Subcutaneous abdominal adipose tissue (tissue), 5 donors: ENCODE data around the gene NTRK3.

Source experiments
- H3K27ac ChIP-seq: one replicate; pipeline ENCODE4 v1.7.0; 2013; ENCODE audit warnings: low read depth, mild to moderate bottlenecking, inconsistent platforms, low read length, moderate library complexity
- H3K27me3 ChIP-seq, 5 donors: one replicate each; pipeline ENCODE4 v1.7.0; 2013; ENCODE audit warnings: low read length in 5 of 5, inconsistent platforms in 1 of 5; ENCODE audit not compliant: control insufficient read depth in 5 of 5, insufficient read depth in 4 of 5
- H3K36me3 ChIP-seq, 5 donors: one replicate each; pipeline ENCODE4 v1.7.0; 2013; ENCODE audit warnings: low read length in 5 of 5; ENCODE audit not compliant: control insufficient read depth in 5 of 5, insufficient read depth in 5 of 5
- H3K4me1 ChIP-seq, 5 donors: one replicate each; pipeline ENCODE4 v1.7.0; 2013; ENCODE audit warnings: low read length in 5 of 5, mild to moderate bottlenecking in 3 of 5, moderate library complexity in 1 of 5; ENCODE audit not compliant: control insufficient read depth in 5 of 5, insufficient read depth in 5 of 5
- H3K4me3 ChIP-seq, 5 donors: one replicate each; pipeline ENCODE4 v1.7.0; 2013; ENCODE audit warnings: low read length in 5 of 5, low read depth in 1 of 5
- H3K9ac ChIP-seq, 5 donors: one replicate each; pipeline ENCODE4 v1.7.0; 2013; ENCODE audit warnings: low read length in 5 of 5, mild to moderate bottlenecking in 4 of 5, moderate library complexity in 3 of 5
- H3K9me3 ChIP-seq, 5 donors: one replicate each; pipeline ENCODE4 v1.7.0; 2013; ENCODE audit warnings: low read length in 5 of 5; ENCODE audit not compliant: control insufficient read depth in 5 of 5
- donor health status: healthy.
- donor health status: healthy.
- donor health status: healthy.
- donor health status: healthy.
- donor health status: healthy.

The NTRK3 gene

GRCh38 chr15:88246666-88247446, 9.7 kb downstream of the NTRK3 start:
- Histone ChIP-seq H3K4me1 (peaks cover 7 to 44% (median 21%) of the 10 kb centered on the region in 5 donors), H3K9me3 (no peaks in the 10 kb centered on the region), H3K36me3 (no peaks in the 10 kb centered on the region), H3K27ac (no peak overlapping the region), H3K27me3 (peaks cover 0 to 9% (median 3%) of the 10 kb centered on the region in 5 donors), H3K9ac (no peak overlapping the region), H3K4me3 (peak overlapping the region in 3 of 5 donors; percentile 5 to 32 (median 6))

GRCh38 chr15:88246081-88246480, 10.5 kb downstream of the NTRK3 start:
- peaks cover 0 to 3% (median 0%) of the 10 kb centered on the region in 5 donors for H3K27me3 ChIP-seq
- H3K4me1 ChIP-seq = peaks cover 7 to 39% (median 18%) of the 10 kb centered on the region in 5 donors
- no peak overlapping the region for H3K27ac ChIP-seq
- no peak overlapping the region for H3K4me3 ChIP-seq
- no peaks in the 10 kb centered on the region for H3K9me3 ChIP-seq
- no peak overlapping the region for H3K9ac ChIP-seq
- no peaks in the 10 kb centered on the region for H3K36me3 ChIP-seq

DNA sequence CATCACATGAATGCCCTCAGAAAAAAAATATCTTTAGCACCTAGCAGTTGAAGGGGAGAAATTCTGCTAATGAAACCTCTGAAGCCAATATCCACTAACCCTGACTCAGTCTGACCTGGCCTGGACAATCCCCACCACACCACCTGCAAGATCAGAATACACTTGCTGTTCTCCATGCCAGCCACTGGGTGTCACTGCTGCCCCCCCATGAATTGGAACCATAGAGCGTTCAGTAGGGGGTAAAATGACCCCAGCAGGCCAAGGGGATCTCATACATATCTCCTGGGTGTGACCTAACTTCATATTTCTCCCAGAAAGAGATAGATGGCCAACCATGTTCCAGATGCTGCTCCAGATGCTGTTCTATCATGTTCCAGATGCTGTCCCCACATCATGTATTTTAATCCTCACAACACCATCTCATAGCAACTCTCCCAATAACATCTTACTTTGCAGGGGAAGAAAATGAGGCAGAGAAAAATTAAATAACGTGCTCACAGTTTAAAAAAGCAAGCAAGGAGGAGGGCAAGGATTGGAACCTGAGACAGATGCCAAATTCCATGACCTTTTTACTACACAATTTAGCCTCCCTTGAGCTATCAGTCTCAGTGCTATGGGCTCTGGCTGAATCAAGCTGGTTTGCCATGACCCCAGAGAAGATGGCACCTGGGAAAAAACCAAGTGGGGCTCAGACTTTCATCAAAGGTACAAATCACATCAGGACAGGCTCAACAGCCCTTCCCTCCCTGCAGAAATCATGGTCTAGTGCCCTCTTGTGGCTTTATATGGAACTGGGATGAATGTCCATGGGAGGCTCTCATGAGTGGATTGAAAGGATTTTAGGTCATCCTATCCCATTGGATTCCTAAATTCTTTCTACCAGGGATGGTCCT, 12.4 kb downstream of the NTRK3 start:
- H3K4me1 ChIP-seq = peaks cover 6 to 33% (median 17%) of the 10 kb centered on the region in 5 donors
- H3K9me3 ChIP-seq = no peaks in the 10 kb centered on the region
- no peaks in the 10 kb centered on the region for H3K36me3 ChIP-seq
- H3K9ac ChIP-seq = no peak overlapping the region
- no peak overlapping the region for H3K27ac ChIP-seq
- H3K27me3 ChIP-seq = peaks cover 0 to 6% (median 0%) of the 10 kb centered on the region in 5 donors
- H3K4me3 ChIP-seq = no peak overlapping the region

DNA sequence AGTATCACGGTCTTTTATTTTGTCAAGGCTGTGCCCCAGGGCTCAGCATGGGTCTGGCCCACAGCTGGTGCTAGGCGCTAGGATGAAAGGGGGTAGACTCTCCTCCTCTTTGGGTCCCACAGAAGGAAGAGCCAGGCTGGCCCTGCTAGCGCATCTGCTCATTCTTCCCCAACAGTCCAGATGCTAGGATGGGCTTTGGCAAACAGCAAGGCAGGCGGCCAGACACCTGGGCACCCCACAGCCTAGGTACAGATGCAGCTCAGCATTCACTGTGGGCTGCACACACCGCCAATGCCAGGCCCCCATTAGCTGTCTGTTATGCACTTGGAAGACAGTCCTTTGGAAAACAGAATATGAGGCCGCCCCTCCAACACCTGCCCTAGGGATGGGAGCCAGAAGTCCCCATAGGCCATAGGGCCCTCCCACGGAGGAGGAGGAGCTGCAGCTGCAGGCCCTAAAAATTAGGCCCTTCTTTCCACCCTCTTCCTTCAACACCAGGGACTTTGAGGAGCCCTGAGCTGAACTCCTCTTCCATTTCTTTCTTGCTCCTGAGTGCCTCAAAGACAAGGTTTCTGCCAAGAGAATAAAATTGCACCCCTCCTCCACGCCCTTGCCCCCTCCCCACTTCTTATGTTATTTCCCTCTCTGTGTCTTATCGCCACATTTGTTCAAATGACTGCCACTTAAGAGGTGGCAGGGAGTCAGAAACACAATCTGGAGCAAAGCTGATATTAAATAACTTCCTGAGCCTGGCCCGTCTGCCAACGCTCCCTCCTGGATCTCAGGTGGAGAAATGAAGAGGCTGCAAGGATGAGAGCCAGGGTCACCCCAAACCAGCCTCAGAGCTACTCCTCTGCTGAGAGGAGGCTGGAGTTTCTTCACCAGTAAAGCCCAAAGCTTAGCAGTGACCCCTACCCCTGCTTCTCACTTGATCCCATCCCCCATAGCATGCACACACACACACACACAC, 13.7 kb downstream of the NTRK3 start:
- no peaks in the 10 kb centered on the region for H3K36me3 ChIP-seq

DNA sequence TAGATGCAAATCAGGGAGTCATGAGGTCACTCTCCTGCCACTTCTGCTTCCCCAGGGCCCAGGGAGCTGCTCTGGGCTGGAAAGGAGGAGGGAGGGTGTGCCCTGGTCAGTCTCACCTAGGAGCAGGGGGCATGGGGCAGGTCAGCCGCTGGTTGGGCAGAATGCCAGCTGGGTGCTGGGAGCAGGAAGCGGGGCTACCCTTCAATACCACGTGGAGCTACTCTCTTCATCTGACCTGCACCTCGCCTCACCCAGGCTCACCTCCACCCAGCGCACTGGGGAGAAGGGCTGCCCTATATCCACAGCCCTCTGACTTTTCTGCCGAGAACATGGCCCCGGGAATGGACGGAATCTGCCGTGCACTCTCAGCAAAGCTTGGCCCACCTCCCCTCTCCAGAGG, 15.1 kb downstream of the NTRK3 start:
- no peak overlapping the region for H3K9ac ChIP-seq
- H3K9me3 ChIP-seq = no peaks in the 10 kb centered on the region
- peaks cover under 1 to 16% (median 13%) of the 10 kb centered on the region in 5 donors for H3K4me1 ChIP-seq
- H3K4me3 ChIP-seq = no peak overlapping the region
- no peaks in the 10 kb centered on the region for H3K36me3 ChIP-seq
- H3K27ac ChIP-seq = no peak overlapping the region
- H3K27me3 ChIP-seq = peaks cover 0 to 5% (median 0%) of the 10 kb centered on the region in 5 donors

More for the DNA sequence above, 13.7 kb downstream of the NTRK3 start:
- Histone ChIP-seq H3K27me3 (peaks cover 0 to 6% (median 0%) of the 10 kb centered on the region in 5 donors), H3K4me1 (peaks cover 6 to 29% (median 15%) of the 10 kb centered on the region in 5 donors), H3K27ac (no peak overlapping the region), H3K4me3 (no peak overlapping the region), H3K9me3 (no peaks in the 10 kb centered on the region), H3K9ac (no peak overlapping the region)

DNA sequence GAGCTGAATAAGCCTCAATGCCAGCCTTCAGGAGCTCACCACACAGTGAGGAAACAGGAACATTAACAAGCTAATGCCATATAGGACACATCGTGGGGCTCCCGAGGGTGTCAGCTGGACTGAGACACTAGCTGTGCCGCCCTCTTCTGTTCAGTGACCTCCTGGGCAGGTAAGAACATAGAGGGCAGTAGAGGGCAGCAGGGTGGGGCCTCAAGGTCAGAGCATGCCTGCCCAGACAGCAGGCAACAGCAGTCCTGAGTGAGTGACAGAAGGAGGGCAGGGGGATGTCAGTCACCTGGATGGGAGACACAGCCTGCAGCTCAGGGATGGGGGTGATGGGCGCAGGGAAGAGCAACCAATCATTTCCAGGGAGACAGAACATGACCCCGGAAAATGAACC, 15.5 kb downstream of the NTRK3 start:
- no peaks in the 10 kb centered on the region for H3K36me3 ChIP-seq
- no peaks in the 10 kb centered on the region for H3K9me3 ChIP-seq
- peaks cover 0 to 15% (median 11%) of the 10 kb centered on the region in 5 donors for H3K4me1 ChIP-seq
- H3K9ac ChIP-seq = no peak overlapping the region
- no peak overlapping the region for H3K4me3 ChIP-seq
- no peak overlapping the region for H3K27ac ChIP-seq
- peaks cover 0 to 4% (median 0%) of the 10 kb centered on the region in 5 donors for H3K27me3 ChIP-seq

DNA sequence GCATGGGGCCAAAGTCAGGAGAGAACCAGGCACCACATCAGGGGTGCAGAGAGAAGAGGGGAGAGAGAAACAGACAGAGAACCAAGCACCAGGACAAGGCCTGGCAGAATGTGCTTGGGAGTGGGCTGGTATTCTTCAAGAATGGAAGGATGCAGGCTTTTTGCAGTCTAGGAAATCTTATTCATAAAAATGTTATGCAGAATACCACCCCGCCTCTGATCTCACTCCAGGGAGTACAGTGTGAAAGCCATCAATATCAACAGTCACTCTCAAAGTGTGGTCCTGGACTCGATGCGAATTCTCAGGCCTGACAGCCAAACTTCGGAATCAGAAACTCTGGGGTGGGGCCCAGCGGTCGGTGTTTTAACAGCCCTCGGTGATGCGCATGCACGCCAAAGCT, 16.9 kb downstream of the NTRK3 start:
- no peaks in the 10 kb centered on the region for H3K36me3 ChIP-seq
- H3K4me1 ChIP-seq = peaks cover 0 to 15% (median 11%) of the 10 kb centered on the region in 5 donors
- H3K27me3 ChIP-seq = peaks cover 0 to 4% (median 0%) of the 10 kb centered on the region in 5 donors
- H3K9me3 ChIP-seq = no peaks in the 10 kb centered on the region
- H3K9ac ChIP-seq = no peak overlapping the region
- no peak overlapping the region for H3K4me3 ChIP-seq
- H3K27ac ChIP-seq = no peak overlapping the region

DNA sequence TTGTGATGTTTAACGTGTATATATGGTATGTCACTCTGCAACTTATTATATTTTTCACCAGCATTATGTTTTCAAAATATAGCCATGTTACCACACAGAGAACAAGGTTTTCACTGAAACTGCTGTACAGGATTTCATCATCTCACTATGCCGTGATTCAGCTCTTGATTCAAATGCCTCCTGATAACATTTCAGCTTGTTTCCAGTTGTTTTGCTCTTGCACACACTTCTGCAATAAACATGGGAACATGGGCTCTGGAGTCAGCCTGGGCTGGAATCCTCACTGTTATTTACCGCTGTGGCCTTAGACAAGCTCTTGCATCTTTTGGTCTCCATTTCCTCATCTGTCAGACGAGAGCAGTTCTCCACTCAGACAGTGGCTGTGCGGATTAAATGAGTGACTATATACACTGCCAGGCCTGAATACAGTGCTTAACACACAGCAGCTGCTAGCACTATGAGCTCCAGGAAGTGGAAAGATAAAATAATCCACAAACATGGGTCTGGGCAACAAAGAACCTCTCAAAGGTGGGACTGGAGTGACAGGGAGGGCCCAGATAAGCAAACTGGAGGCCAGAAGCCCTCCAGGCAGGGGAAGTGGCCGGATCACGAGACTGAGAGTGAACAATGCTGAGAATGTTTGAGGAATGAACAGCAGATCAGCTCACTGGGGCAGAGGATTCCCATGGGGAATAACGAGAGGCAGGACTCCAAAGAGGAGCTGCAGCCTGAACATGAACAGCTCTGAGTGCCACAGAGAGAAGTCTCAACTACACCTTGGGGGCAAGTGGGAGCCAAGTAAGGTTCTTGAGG, 17.7 kb downstream of the NTRK3 start:
- H3K36me3 ChIP-seq = no peaks in the 10 kb centered on the region
- H3K9ac ChIP-seq = peak overlapping the region in 2 of 5 donors; percentile 2 to 3
- no peaks in the 10 kb centered on the region for H3K9me3 ChIP-seq
- peaks cover 0 to 15% (median 11%) of the 10 kb centered on the region in 5 donors for H3K4me1 ChIP-seq
- H3K27me3 ChIP-seq = peaks cover 0 to 4% (median 0%) of the 10 kb centered on the region in 5 donors
- H3K27ac ChIP-seq = peak overlapping the region; percentile 80
- H3K4me3 ChIP-seq = peak overlapping the region in 1 of 5 donors; percentile 15

- no peak overlapping the region for H3K27ac ChIP-seq
- H3K9ac ChIP-seq = no peak overlapping the region
- H3K4me3 ChIP-seq = no peak overlapping the region
- peaks cover 0 to 15% (median 11%) of the 10 kb centered on the region in 5 donors for H3K4me1 ChIP-seq
- H3K9me3 ChIP-seq = no peaks in the 10 kb centered on the region
- H3K36me3 ChIP-seq = no peaks in the 10 kb centered on the region
- H3K27me3 ChIP-seq = no peaks in the 10 kb centered on the region
Measured at GRCh38 chr15:88234711-88235110, 21.8 kb downstream of the NTRK3 start.
